Breast epithelium (tissue), 4 donors: Measurements from ENCODE around the gene PXDN. TPM values are rescaled to one million over a fixed set of nuclear protein-coding genes. Genes with fewer than 3 reads are reported as not detected.

Experiments used
- DNase-seq, 2 donors: peaks; one replicate each; pipeline ENCODE4 v3.0.0-alpha.2; 2019; ENCODE audit warnings: low spot score in 2 of 2
- H3K27ac ChIP-seq, 2 donors: fragments of 200-600 bp; sonication (generic) in 1 of 2; one replicate each; pipeline ENCODE4 v1.5.1; 2016 to 2019; ENCODE audit warnings: mild to moderate bottlenecking in 1 of 2
- H3K27me3 ChIP-seq, 2 donors: fragments of 200-600 bp; sonication (generic) in 1 of 2; one replicate each; pipeline versions ENCODE4 v1.5.1 to v1.6.0; 2017 to 2019; ENCODE audit warnings: control low read depth in 1 of 2, mild to moderate bottlenecking in 1 of 2
- H3K36me3 ChIP-seq: fragments of 200-600 bp; one replicate; pipeline ENCODE4 v1.5.1; 2019
- H3K4me1 ChIP-seq, 2 donors: fragments of 200-600 bp; sonication (generic); one replicate each; pipeline ENCODE4 v1.5.1; 2016 to 2019; ENCODE audit warnings: control low read depth in 1 of 2
- H3K4me3 ChIP-seq, 3 donors: fragments of 200-600 bp; sonication (generic); 1 replicate in 2 of 3; 2 replicates in 1 of 3; pipeline ENCODE4 v1.5.1; 2016 to 2019; ENCODE audit warnings: mild to moderate bottlenecking in 3 of 3, moderate library complexity in 2 of 3
- H3K9me3 ChIP-seq, 2 donors: fragments of 200-600 bp; sonication (generic) in 1 of 2; one replicate each; pipeline ENCODE4 v1.5.1; 2016 to 2019; ENCODE audit warnings: control low read depth in 1 of 2
- CTCF ChIP-seq, 3 donors: fragments of 450-650 bp; IDR thresholded peaks; one replicate each; pipeline ENCODE4 v1.5.1; 2016 to 2017; ENCODE audit warnings: antibody characterized with exemption in 3 of 3, mild to moderate bottlenecking in 3 of 3, moderate library complexity in 3 of 3
- POLR2A ChIP-seq: fragments of 450-650 bp; IDR thresholded peaks from one replicate; pipeline ENCODE4 v1.6.1; 2016; ENCODE audit warnings: antibody characterized with exemption, mild to moderate bottlenecking, moderate library complexity
- POLR2AphosphoS5 ChIP-seq, 3 donors: sonication (generic); formaldehyde crosslinking; IDR thresholded peaks; one replicate each; pipeline ENCODE4 v1.6.1; 2017; ENCODE audit warnings: antibody characterized with exemption in 3 of 3
- intact Hi-C: fragments of 100-400 bp; cut with DNase I; formaldehyde crosslinking; loops from one replicate; pipeline ENCODE4 v1.15.1; 2023; ENCODE audit warnings: low total_unique reads
- total RNA-seq, 3 donors: library from RNA; depleted of rRNA; stranded (reverse); fragments of >200 nt; gene quantifications; one replicate each; pipeline ENCODE4 v1.1.0, GENCODE V29; 2016

PXDN gene
- total RNA-seq, 3 donors from 2014 or later: 42.4 to 108 (median 64.2) TPM

- no peak overlapping the region for H3K4me3 ChIP-seq
- TF ChIP-seq CTCF (IDR thresholded peaks at IDR 0.05) (no peak), POLR2A (no peak), POLR2AphosphoS5 (IDR thresholded peaks at IDR 0.05) (no peak)
- H3K27me3 ChIP-seq: no peaks in the 10 kb centered on the region
- no peaks in the 10 kb centered on the region for H3K9me3 ChIP-seq
- no peaks in the 10 kb centered on the region for H3K36me3 ChIP-seq
- intact Hi-C loops: no loop called here
- no peaks in the 10 kb centered on the region for H3K4me1 ChIP-seq
- DNase-seq: no peak
- no peak overlapping the region for H3K27ac ChIP-seq
Observed at GRCh38 chr2:1674276-1674675, 70.0 kb downstream of the PXDN start.

- no peaks in the 10 kb centered on the region for H3K9me3 ChIP-seq
- intact Hi-C loops: no loop called here
- H3K4me1 ChIP-seq: no peaks in the 10 kb centered on the region
- no peak for DNase-seq
- no peaks in the 10 kb centered on the region for H3K27me3 ChIP-seq
- TF ChIP-seq POLR2AphosphoS5 (IDR thresholded peaks at IDR 0.05) (no peak), CTCF (IDR thresholded peaks at IDR 0.05) (no peak), POLR2A (no peak)
- H3K27ac ChIP-seq: no peak overlapping the region
- no peaks in the 10 kb centered on the region for H3K36me3 ChIP-seq
- H3K4me3 ChIP-seq: no peak overlapping the region
Observed at GRCh38 chr2:1673160-1673944, 71.0 kb downstream of the PXDN start.

GRCh38 chr2:1672738-1673137 is 71.6 kb downstream of the PXDN start:
- TF ChIP-seq POLR2AphosphoS5 (IDR thresholded peaks at IDR 0.05) (no peak), CTCF (IDR thresholded peaks at IDR 0.05) (no peak), POLR2A (no peak)
- intact Hi-C loops: no loop called here
- Histone ChIP-seq H3K4me1 (no peaks in the 10 kb centered on the region), H3K27ac (no peak overlapping the region), H3K36me3 (no peaks in the 10 kb centered on the region), H3K4me3 (no peak overlapping the region), H3K27me3 (no peaks in the 10 kb centered on the region), H3K9me3 (no peaks in the 10 kb centered on the region)
- DNase-seq: no peak

GRCh38 chr2:1671916-1672315 is 72.4 kb downstream of the PXDN start:
- Histone ChIP-seq H3K27me3 (no peaks in the 10 kb centered on the region), H3K4me3 (no peak overlapping the region), H3K4me1 (no peaks in the 10 kb centered on the region), H3K9me3 (no peaks in the 10 kb centered on the region), H3K27ac (no peak overlapping the region), H3K36me3 (no peaks in the 10 kb centered on the region)
- DNase-seq: no peak
- intact Hi-C loops: no loop called here
- no peak for TF ChIP-seq POLR2AphosphoS5 (IDR thresholded peaks at IDR 0.05)
- TF ChIP-seq CTCF (IDR thresholded peaks at IDR 0.05): no peak
- no peak for TF ChIP-seq POLR2A

- Histone ChIP-seq H3K4me1 (no peaks in the 10 kb centered on the region), H3K4me3 (no peak overlapping the region), H3K36me3 (no peaks in the 10 kb centered on the region), H3K9me3 (no peaks in the 10 kb centered on the region), H3K27ac (no peak overlapping the region), H3K27me3 (no peaks in the 10 kb centered on the region)
- TF ChIP-seq POLR2A (no peak), POLR2AphosphoS5 (IDR thresholded peaks at IDR 0.05) (no peak), CTCF (IDR thresholded peaks at IDR 0.05) (no peak)
- DNase-seq: no peak
- intact Hi-C loops: no loop called here
Observed at GRCh38 chr2:1670636-1671035, 73.7 kb downstream of the PXDN start.
